AG09309 (cell line): ENCODE measurements around the gene PARD6G.

Experiments used
- DNase-seq: peaks from one replicate; pipeline ENCODE4 v3.0.0-alpha.2; 2010; ENCODE audit warnings: low read depth
- H3K4me3 ChIP-seq: 2 replicates; pipeline ENCODE4 v1.5.1; 2011; ENCODE audit warnings: mild to moderate bottlenecking, low read depth, low read length, moderate library complexity; ENCODE audit not compliant: control insufficient read depth
- TF ChIP-seq, protein P1 (sequence below): IDR thresholded peaks from 2 replicates; pipeline ENCODE4 v1.5.1; 2011; ENCODE audit warnings: mild to moderate bottlenecking, low read depth, low read length, inconsistent platforms; ENCODE audit not compliant: insufficient read depth, control insufficient read depth; ENCODE audit errors: missing control alignments

Gene PARD6G

DNA sequence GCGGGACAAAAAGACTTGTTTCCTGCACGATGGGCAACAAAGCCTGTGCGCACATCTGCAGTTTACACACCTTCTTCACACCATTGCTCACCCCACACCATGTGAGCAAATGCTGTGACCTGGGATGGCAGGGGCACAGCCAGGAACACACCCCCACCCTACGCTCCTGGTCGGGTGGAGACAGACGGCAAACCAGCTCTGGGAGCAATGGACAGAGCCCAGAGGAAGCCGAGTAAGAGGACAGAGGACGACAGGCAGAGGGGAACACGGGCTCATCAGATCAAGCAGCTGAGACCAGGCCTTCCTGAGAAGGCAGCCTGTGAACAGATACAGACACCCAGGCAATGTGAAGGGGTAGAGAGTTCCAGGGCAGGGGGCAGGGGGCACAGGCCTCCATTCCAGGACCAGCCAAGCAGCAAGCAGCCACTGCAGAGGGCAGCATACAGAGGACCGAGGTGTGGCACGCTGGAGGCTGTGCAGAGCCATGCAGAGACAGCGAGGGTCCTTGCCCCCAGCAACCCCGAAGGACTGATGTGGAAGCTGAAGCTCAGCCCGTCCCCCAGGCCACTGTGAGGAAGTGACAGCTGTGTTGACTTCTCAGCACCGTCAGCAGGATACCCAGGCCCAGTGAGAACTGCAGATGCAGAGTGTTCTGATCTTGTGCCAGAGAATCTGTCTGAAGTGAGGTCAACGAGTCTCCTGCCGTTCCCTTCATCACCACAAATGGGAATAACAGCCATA is 46.2 kb downstream of the PARD6G start:
- TF ChIP-seq, protein P1, sequence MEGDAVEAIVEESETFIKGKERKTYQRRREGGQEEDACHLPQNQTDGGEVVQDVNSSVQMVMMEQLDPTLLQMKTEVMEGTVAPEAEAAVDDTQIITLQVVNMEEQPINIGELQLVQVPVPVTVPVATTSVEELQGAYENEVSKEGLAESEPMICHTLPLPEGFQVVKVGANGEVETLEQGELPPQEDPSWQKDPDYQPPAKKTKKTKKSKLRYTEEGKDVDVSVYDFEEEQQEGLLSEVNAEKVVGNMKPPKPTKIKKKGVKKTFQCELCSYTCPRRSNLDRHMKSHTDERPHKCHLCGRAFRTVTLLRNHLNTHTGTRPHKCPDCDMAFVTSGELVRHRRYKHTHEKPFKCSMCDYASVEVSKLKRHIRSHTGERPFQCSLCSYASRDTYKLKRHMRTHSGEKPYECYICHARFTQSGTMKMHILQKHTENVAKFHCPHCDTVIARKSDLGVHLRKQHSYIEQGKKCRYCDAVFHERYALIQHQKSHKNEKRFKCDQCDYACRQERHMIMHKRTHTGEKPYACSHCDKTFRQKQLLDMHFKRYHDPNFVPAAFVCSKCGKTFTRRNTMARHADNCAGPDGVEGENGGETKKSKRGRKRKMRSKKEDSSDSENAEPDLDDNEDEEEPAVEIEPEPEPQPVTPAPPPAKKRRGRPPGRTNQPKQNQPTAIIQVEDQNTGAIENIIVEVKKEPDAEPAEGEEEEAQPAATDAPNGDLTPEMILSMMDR = no peak
- DNase-seq = no peak
- no peak overlapping the region for H3K4me3 ChIP-seq

DNA sequence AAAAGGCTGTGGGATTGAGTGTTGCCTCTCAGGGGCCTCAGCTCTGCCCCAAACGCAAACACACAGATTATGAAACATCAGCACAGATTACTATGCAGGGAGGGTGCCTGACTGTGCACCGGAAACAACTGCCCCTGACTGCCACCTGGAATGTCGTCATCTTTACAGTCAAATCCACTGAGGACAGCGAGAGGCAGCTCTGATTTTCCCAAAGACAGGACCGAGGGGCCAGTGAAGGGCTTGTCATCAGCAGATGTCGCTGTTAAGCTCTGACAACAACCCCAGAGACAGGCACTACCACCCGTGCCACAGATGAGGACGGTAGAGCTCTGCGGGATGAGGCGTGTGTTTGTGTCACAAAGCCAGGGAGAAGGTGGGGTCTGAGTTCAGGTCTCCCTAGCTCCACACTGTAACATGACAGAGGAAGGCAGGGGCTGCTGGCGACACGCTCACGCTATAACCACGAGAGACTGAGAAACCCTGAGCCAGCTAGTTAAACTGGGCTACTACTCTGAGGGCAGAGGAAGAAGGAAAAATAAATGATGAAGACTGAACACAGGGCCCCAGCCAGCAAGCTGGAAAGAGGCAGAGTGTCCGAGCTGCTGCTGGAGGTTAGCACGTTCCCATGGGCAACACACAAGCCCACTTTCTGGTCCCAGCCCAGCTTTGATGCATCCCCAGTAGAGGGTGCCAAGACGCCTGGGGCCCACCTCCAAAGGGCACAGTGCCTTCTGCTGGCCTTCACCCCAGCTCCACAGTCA is 47.0 kb downstream of the PARD6G start:
- no peak for DNase-seq
- no peak overlapping the region for H3K4me3 ChIP-seq
- TF ChIP-seq, protein P1 = no peak

DNA sequence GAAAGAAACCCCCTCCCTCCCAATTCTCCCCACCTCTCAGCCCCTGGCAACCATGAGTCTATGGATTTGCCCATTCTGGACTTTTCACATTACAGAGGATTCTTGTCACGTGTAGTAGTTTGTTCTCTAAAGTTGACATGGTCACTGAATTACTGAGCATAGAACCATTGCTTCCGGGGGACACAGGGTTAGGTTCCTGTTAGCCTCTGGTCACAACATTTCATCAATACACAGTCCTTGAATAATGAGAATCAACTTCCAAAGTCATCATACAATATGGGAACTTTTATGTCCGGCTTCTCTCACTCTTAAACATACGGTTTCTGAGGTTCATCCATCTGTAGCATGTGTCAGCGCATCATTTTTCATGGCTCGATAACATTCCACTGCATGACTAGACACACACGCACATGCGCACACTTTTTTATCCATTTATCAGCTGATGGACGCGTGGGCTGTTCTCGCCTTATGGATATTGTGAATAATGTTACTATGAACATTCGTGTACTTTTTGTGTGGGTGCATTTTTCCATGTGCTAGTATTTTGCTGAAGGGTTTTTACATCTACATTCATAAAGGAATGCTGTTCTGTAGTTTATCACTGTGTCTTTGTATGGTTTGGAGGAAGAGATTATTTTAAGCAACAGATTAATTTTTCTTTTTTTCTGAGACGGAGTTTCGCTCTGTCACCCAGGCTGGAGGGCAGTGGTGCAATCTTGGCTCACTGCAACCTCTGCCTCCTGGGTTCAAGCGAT is 48.1 kb downstream of the PARD6G start:
- no peak overlapping the region for H3K4me3 ChIP-seq
- no peak for DNase-seq

DNA sequence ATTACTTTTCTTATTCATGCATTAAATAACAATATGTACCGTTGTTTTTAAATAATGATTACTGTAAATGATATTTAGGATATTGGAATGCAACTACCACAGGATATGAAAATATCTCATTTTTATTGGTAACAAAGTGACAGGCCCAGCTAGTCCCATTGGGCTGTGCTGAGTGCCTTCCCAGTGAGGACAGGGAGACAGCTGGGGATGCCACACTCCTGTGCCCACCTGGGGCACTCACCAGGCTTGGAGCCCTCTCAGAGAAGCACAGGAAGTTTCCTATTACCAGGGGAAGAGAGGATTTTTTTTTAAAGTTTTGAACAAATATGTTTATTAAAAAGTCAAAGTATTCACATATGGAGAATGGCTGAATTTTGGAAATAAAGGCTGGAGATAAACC is 48.9 kb downstream of the PARD6G start:
- H3K4me3 ChIP-seq = no peak overlapping the region
- TF ChIP-seq, protein P1 = no peak
- no peak for DNase-seq

More for the DNA sequence above, 48.1 kb downstream of the PARD6G start:
- TF ChIP-seq, protein P1 = no peak

DNA sequence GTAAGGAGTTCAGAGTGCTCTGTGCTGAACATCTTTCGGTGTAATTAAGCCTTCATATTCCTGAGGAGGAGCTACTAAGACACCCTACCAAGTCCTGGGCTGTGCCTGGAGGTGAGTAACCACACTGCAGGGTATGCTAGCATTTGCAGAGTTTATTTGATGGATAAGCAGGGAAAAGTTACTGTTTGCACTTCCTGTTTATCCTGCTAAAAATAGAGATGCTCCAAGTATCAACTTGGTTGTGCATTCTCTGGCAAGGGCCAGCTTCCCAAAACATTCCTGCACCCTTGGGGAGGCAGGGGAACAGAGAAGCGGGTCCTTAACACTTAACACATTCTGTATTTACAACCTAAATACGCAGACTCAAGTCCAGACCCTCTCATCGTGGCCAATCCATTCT is 49.8 kb downstream of the PARD6G start:
- TF ChIP-seq, protein P1 = no peak
- DNase-seq = no peak
- H3K4me3 ChIP-seq = no peak overlapping the region

DNA sequence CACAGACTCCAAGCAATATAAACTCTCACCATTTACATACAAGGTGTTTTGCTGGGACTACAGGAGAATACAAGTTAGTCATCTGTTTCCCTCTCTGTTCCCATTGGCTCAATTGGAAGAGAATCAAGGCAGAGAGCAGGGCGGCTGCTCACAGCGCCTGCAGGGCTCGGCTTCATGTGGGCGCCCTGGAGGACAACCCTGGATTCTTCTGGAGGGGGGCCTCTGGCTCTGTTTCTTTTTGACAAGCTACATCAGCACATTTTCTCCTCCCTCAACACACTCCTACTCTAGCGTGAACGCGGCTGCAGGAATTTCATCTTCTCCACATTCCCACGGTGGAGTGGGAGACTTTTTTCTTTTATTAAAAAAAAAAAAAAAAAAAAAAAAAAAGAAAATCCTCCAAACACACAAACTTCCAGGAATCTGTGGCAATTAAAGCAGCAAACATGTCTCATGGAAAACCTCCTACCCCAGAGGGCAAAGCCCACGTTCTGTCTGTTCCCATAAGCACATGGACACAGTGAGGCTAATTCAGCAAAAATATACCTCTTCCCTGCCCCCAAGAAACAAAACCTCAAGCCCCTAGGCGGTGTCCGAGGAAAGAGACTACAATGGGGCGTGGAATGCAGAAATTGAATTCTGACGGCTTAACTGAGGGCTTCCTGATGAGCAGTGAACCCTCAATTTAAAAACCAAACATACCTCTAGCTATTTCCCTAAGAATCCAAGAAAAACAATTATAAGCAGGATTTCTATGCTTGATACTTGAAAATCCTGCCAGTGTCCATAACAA is 50.6 kb downstream of the PARD6G start:
- DNase-seq = no peak
- no peak overlapping the region for H3K4me3 ChIP-seq
- TF ChIP-seq, protein P1 = no peak
